ENCODE results near the gene KDM1B. TPM values are rescaled to one million over a fixed set of nuclear protein-coding genes. Genes with fewer than 3 reads are reported as not detected.

KDM1B gene
- polyA plus RNA-seq, 1 of the 3 experiments (the other 2 are of a cell fraction), result 9.4 TPM

DNA sequence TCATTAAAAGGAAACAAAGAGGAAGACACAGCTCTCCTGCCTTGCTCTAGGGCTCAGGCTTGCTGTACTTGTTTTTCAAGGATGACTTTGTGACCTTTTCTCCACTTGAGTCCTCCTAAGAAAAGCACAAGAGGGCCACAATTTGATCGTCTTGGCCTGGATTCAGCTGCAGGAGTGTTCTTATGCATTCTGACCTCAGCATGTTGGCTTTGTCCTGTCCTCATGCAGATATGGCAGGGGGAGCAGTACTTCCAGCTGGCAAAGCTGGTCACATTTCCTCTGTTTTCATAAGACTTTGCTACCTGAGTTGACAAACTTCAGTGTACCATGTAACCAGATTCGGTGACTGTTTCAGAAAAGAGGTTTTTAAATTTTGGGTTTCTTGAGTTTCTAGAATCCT, 30.8 kb downstream of the KDM1B start:
- ChIA-PET CTCF (no interaction called here), POLR2A (no interaction called here)
- H3F3A ChIP-seq (replicated peaks; ENCODE audit: insufficient read depth), result no peaks in the 10 kb centered on the region
- peaks cover 0 to 3% of the 10 kb centered on the region in 2 experiments for H3K36me3 ChIP-seq (replicated peaks in 1 of 2; ENCODE audit: control insufficient read depth in 1 of 2, insufficient read depth in 2 of 2, low read length in 1 of 2)
- no peaks in the 10 kb centered on the region for H3K4me1 ChIP-seq (ENCODE audit: control insufficient read depth in 1 of 2, insufficient read depth in 2 of 2, low read depth in 1 of 2, low read length in 1 of 2)
- no peak for TF ChIP-seq CTCF (IDR thresholded peaks at IDR 0.05)
- TF ChIP-seq, protein P1, sequence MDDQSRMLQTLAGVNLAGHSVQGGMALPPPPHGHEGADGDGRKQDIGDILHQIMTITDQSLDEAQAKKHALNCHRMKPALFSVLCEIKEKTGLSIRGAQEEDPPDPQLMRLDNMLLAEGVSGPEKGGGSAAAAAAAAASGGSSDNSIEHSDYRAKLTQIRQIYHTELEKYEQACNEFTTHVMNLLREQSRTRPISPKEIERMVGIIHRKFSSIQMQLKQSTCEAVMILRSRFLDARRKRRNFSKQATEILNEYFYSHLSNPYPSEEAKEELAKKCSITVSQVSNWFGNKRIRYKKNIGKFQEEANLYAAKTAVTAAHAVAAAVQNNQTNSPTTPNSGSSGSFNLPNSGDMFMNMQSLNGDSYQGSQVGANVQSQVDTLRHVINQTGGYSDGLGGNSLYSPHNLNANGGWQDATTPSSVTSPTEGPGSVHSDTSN (IDR thresholded peaks at IDR 0.05), result no peak
- no peak overlapping the region for H3K9ac ChIP-seq
- H2AFZ ChIP-seq (ENCODE audit: low read depth), result no peak overlapping the region
- H3K9me3 ChIP-seq, result no peaks in the 10 kb centered on the region
- no peaks in the 10 kb centered on the region for H3K9me2 ChIP-seq
- 83% methylated on average over 2 of the region's 2 CpGs for WGBS (ENCODE audit: low lambda C conversion rate)
- no peaks in the 10 kb centered on the region for H3K27me3 ChIP-seq (ENCODE audit: insufficient read depth)
- H3K27ac ChIP-seq (ENCODE audit: low read depth in 2 of 2, low read length in 1 of 2), result no peak overlapping the region
- H3K4me2 ChIP-seq, result no peak overlapping the region
- H3K79me2 ChIP-seq (ENCODE audit: insufficient read depth), result no peaks in the 10 kb centered on the region
- H3K4me3 ChIP-seq (ENCODE audit: low read depth in 2 of 2, low read length in 1 of 2), result no peak overlapping the region
- DNase-seq, result no peak
- H4K20me1 ChIP-seq (ENCODE audit: insufficient read depth), result no peaks in the 10 kb centered on the region

DNA sequence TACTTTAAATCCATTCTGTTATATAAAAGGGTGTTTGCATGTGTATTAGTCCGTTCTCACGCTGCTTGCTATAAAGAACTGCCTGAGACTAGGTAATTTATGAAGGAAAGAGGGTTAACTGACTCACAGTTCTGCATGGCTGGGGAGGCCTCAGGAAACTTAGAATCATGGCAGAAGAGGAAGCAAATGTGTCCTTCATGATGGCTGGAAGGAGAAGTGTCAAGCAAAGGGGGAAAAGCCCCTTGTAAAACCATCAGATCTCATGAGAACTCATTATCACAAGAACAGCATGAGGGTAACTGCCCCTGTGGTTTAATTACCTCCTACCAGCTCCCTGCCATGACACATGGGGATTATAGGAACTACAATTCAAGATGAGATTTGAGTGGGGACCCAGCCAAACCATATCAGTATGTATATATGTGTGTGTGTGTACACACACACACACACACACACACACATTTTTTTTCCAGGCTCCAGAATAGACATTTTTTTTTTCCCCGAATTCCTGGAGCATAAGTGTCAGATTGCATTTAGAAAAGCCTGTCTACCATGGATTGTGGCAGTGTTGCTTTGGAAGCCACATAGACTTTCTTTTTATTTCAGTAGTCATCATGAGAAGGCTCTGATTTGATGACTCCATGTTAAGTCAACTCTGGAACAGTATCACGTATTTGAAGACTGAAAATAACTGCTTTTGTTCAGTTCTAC, 31.5 kb downstream of the KDM1B start:
- Histone ChIP-seq H3K27ac (ENCODE audit: low read depth in 2 of 2, low read length in 1 of 2) (no peak overlapping the region), H3K4me3 (ENCODE audit: low read depth in 2 of 2, low read length in 1 of 2) (no peak overlapping the region), H3K79me2 (ENCODE audit: insufficient read depth) (no peaks in the 10 kb centered on the region), H3K36me3 (replicated peaks in 1 of 2; ENCODE audit: control insufficient read depth in 1 of 2, insufficient read depth in 2 of 2, low read length in 1 of 2) (peaks cover 3% of the 10 kb centered on the region in 2 experiments), H3K9me3 (no peaks in the 10 kb centered on the region), H3F3A (replicated peaks; ENCODE audit: insufficient read depth) (no peaks in the 10 kb centered on the region), H3K9ac (no peak overlapping the region), H3K27me3 (ENCODE audit: insufficient read depth) (no peaks in the 10 kb centered on the region), H3K4me1 (ENCODE audit: control insufficient read depth in 1 of 2, insufficient read depth in 2 of 2, low read depth in 1 of 2, low read length in 1 of 2) (no peaks in the 10 kb centered on the region), H4K20me1 (ENCODE audit: insufficient read depth) (no peaks in the 10 kb centered on the region), H2AFZ (ENCODE audit: low read depth) (no peak overlapping the region), H3K4me2 (no peak overlapping the region), H3K9me2 (no peaks in the 10 kb centered on the region)
- POLR2A ChIA-PET, result no interaction called here
- no peak for DNase-seq
- no peak for TF ChIP-seq FOXJ3 (CRISPR knock-in tag; IDR thresholded peaks at IDR 0.05)
- no peak for TF ChIP-seq RXRA (IDR thresholded peaks at IDR 0.05; ENCODE audit: borderline replicate concordance, low read depth)
- TF ChIP-seq RCOR1 (IDR thresholded peaks at IDR 0.05; ENCODE audit: low read length), result no peak
- TF ChIP-seq GATA2 (CRISPR knock-in tag; IDR thresholded peaks at IDR 0.05), result no peak
- no peak for TF ChIP-seq GABPA (IDR thresholded peaks at IDR 0.05; ENCODE audit: low read depth)
- no peak for TF ChIP-seq TAF1 (IDR thresholded peaks at IDR 0.05; ENCODE audit: borderline replicate concordance, low read depth, low read length)
- TF ChIP-seq POLR2AphosphoS5 (IDR thresholded peaks at IDR 0.05; ENCODE audit: low read depth, low read length), result no peak
- TF ChIP-seq, protein P2, sequence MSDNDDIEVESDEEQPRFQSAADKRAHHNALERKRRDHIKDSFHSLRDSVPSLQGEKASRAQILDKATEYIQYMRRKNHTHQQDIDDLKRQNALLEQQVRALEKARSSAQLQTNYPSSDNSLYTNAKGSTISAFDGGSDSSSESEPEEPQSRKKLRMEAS (IDR thresholded peaks at IDR 0.05; ENCODE audit: low read depth), result no peak
- TF ChIP-seq RAD21 (IDR thresholded peaks at IDR 0.05; ENCODE audit: low read length), result no peak
- no peak for TF ChIP-seq FOSL2 (IDR thresholded peaks at IDR 0.05; ENCODE audit: borderline replicate concordance, low read depth)
- TF ChIP-seq ZBTB33 (IDR thresholded peaks at IDR 0.05; ENCODE audit: borderline replicate concordance, low read depth), result no peak
- TF ChIP-seq CHD2 (IDR thresholded peaks at IDR 0.05; ENCODE audit: low read length, partially characterized antibody), result no peak
- TF ChIP-seq TEAD4 (IDR thresholded peaks at IDR 0.05; ENCODE audit: borderline replicate concordance, insufficient read depth), result no peak
- TF ChIP-seq NRF1 (IDR thresholded peaks at IDR 0.05; ENCODE audit: low read depth, low read length), result no peak
- TF ChIP-seq NFIC (IDR thresholded peaks at IDR 0.05; ENCODE audit: borderline replicate concordance), result no peak
- 93% methylated on average over 4 of the region's 4 CpGs for WGBS (ENCODE audit: low lambda C conversion rate)
- CTCF ChIA-PET, result no interaction called here

Data from SK-N-SH (cell line).